Mesenchymal stem cell (in vitro differentiated cells and primary cell): Measurements from ENCODE around the gene ARL6IP4.

ENCODE experiments used
- DNase-seq: peaks from one replicate; pipeline ENCODE4 v3.0.0-alpha.2; 2013
- H2AFZ ChIP-seq: one replicate; pipeline ENCODE4 v1.6.1; 2013; ENCODE audit warnings: low read depth, mild to moderate bottlenecking, control low read depth, inconsistent platforms, low read length, moderate library complexity
- H2AK5ac ChIP-seq: 2 replicates; pipeline ENCODE4 v1.6.1; 2013; ENCODE audit warnings: low read length, moderate library complexity, mild to moderate bottlenecking, inconsistent platforms; ENCODE audit not compliant: severe bottlenecking
- H2BK120ac ChIP-seq: one replicate; pipeline ENCODE4 v1.6.1; 2013; ENCODE audit warnings: low read depth, mild to moderate bottlenecking, inconsistent platforms, low read length, moderate library complexity
- H2BK12ac ChIP-seq, 2 experiments: one replicate each; pipeline ENCODE4 v1.6.1; 2013; ENCODE audit warnings: inconsistent platforms in 2 of 2, low read length in 2 of 2, mild to moderate bottlenecking in 2 of 2, moderate library complexity in 2 of 2, control low read depth in 1 of 2
- H2BK15ac ChIP-seq: one replicate; pipeline ENCODE4 v1.6.1; 2013; ENCODE audit warnings: mild to moderate bottlenecking, low read depth, inconsistent platforms; ENCODE audit not compliant: poor library complexity, severe bottlenecking
- H2BK5ac ChIP-seq: 2 replicates; pipeline ENCODE4 v1.6.1; 2013; ENCODE audit warnings: low read depth, mild to moderate bottlenecking, low read length, control low read depth, inconsistent platforms; ENCODE audit not compliant: poor library complexity, severe bottlenecking
- H3K14ac ChIP-seq, 2 experiments: one replicate each; pipeline ENCODE4 v1.6.1; 2013; ENCODE audit warnings: inconsistent platforms in 2 of 2, low read length in 2 of 2, control low read depth in 1 of 2, mild to moderate bottlenecking in 1 of 2, moderate library complexity in 1 of 2
- H3K18ac ChIP-seq, 2 experiments: one replicate each; pipeline ENCODE4 v1.6.1; 2013; ENCODE audit warnings: inconsistent platforms in 2 of 2, low read length in 2 of 2, control low read depth in 1 of 2, low read depth in 1 of 2, mild to moderate bottlenecking in 1 of 2
- H3K23ac ChIP-seq, 2 experiments: one replicate each; pipeline ENCODE4 v1.6.1; 2013; ENCODE audit warnings: inconsistent platforms in 2 of 2, low read length in 2 of 2, mild to moderate bottlenecking in 2 of 2, moderate library complexity in 2 of 2, control low read depth in 1 of 2
- H3K27ac ChIP-seq: 2 replicates; pipeline ENCODE4 v1.5.1; 2013; ENCODE audit warnings: mild to moderate bottlenecking, moderate library complexity, low read length, control low read depth, inconsistent platforms; ENCODE audit not compliant: poor library complexity, severe bottlenecking
- H3K27me3 ChIP-seq, 2 experiments: 2 replicates each; pipeline versions ENCODE4 v1.6.1 to v1.7.0; 2013; ENCODE audit warnings: low read length in 2 of 2, mild to moderate bottlenecking in 2 of 2, moderate library complexity in 2 of 2, control low read depth in 1 of 2, inconsistent platforms in 1 of 2; ENCODE audit not compliant: control insufficient read depth in 1 of 2, insufficient read depth in 1 of 2
- H3K36me3 ChIP-seq, 2 experiments: 2 replicates each; pipeline versions ENCODE4 v1.6.1 to v1.7.0; 2013; ENCODE audit warnings: low read length in 2 of 2, control low read depth in 1 of 2, inconsistent platforms in 1 of 2, low read depth in 1 of 2, mild to moderate bottlenecking in 1 of 2; ENCODE audit not compliant: insufficient read depth in 2 of 2, control insufficient read depth in 1 of 2
- H3K4ac ChIP-seq, 2 experiments: one replicate each; pipeline ENCODE4 v1.6.1; 2013; ENCODE audit warnings: inconsistent platforms in 2 of 2, low read length in 2 of 2, mild to moderate bottlenecking in 2 of 2, moderate library complexity in 2 of 2, control low read depth in 1 of 2, low read depth in 1 of 2
- H3K4me1 ChIP-seq: 2 replicates; pipeline ENCODE4 v1.6.1; 2013; ENCODE audit warnings: low read depth, low read length, control low read depth; ENCODE audit not compliant: control insufficient read depth, insufficient read depth
- H3K4me2 ChIP-seq: 2 replicates; pipeline ENCODE4 v1.6.1; 2013; ENCODE audit warnings: low read length, mild to moderate bottlenecking, inconsistent platforms; ENCODE audit not compliant: poor library complexity, severe bottlenecking
- H3K4me3 ChIP-seq, 2 experiments: 2 replicates each; pipeline versions ENCODE4 v1.5.1 to v1.7.0; 2013; ENCODE audit warnings: low read length in 2 of 2, mild to moderate bottlenecking in 2 of 2, control low read depth in 1 of 2, low read depth in 1 of 2; ENCODE audit not compliant: insufficient read depth in 1 of 2
- H3K79me1 ChIP-seq: replicated peaks from 2 replicates; pipeline ENCODE4 v1.6.1; 2013; ENCODE audit warnings: mild to moderate bottlenecking, control low read depth, low read length, inconsistent platforms; ENCODE audit not compliant: poor library complexity, severe bottlenecking
- H3K9ac ChIP-seq: 2 replicates; pipeline ENCODE4 v1.7.0; 2013; ENCODE audit warnings: mild to moderate bottlenecking, low read length, moderate library complexity
- H3K9me3 ChIP-seq: 2 replicates; pipeline ENCODE4 v1.7.0; 2013; ENCODE audit warnings: mild to moderate bottlenecking, low read length; ENCODE audit not compliant: control insufficient read depth
- H4K8ac ChIP-seq: one replicate; pipeline ENCODE4 v1.6.1; 2013; ENCODE audit warnings: inconsistent platforms, mild to moderate bottlenecking, low read length, moderate library complexity
- H4K91ac ChIP-seq: one replicate; pipeline ENCODE4 v1.6.1; 2013; ENCODE audit warnings: mild to moderate bottlenecking, low read length, inconsistent platforms
- WGBS: methylation state at CpG from one replicate; pipeline ENCODE4 v1.1.7; 2013; ENCODE audit warnings: mixed read lengths; 5-methylcytosine and 5-hydroxymethylcytosine counted together

ARL6IP4 gene

GRCh38 chr12:122979908-122980182 is 636 bp upstream of the ARL6IP4 start:
- Histone ChIP-seq H4K91ac (peak overlapping the region; percentile 96), H4K8ac (peak overlapping the region; percentile 98), H3K79me1 (peaks cover 40% of the 10 kb centered on the region), H2BK12ac (peak overlapping the region in 1 of 2 experiments; percentile 45), H3K23ac (peak overlapping the region in 1 of 2 experiments; percentile 48), H2AK5ac (peak overlapping the region; percentile 72), H2BK5ac (no peak overlapping the region), H3K4me3 (peak overlapping the region; percentile 84 to 98), H3K4me1 (peaks cover 68% of the 10 kb centered on the region), H2BK120ac (peak overlapping the region; percentile 39), H3K27me3 (no peaks in the 10 kb centered on the region), H2AFZ (peak overlapping the region; percentile 83), H2BK15ac (peak overlapping the region; percentile 96), H3K14ac (peak overlapping the region in 1 of 2 experiments; percentile 97), H3K27ac (no peak overlapping the region), H3K4me2 (peak overlapping the region; percentile 51), H3K9ac (peak overlapping the region; percentile 92), H3K9me3 (no peaks in the 10 kb centered on the region), H3K36me3 (peaks cover 25 to 55% of the 10 kb centered on the region in 2 experiments), H3K4ac (peak overlapping the region; percentile 84 to 98), H3K18ac (peak overlapping the region; percentile 95 to 97)
- WGBS, result 14% methylated on average over 7 of the region's 7 CpGs
- DNase-seq, result no peak

DNA sequence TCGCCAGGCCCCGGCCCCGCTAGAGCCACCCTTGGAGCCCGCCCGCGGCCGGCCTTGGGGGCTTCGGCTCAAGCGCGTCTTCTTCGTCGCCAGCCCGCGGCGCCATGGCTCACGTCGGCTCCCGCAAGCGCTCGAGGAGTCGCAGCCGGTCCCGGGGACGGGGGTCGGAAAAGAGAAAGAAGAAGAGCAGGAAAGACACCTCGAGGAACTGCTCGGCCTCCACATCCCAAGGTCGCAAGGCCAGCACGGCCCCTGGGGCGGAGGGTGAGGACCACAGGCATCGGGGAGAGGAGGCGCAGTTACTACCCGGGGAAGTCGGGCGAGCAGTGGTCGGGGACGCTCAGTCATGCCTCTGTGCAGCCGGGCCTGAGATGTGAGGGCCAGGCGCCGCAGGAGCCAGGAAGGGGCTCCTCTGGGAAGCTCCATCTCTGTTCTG is 573 bp downstream of the ARL6IP4 start:
- Histone ChIP-seq H2AFZ (peak overlapping the region; percentile 44), H3K4me2 (peak overlapping the region; percentile 81), H3K9me3 (no peaks in the 10 kb centered on the region), H2BK120ac (peak overlapping the region; percentile 94), H3K79me1 (peaks cover 40% of the 10 kb centered on the region), H4K91ac (peak overlapping the region; percentile 34), H3K4me3 (peak overlapping the region; percentile 84 to 98), H3K4me1 (peaks cover 66% of the 10 kb centered on the region), H3K18ac (peak overlapping the region; percentile 63 to 88), H2BK15ac (peak overlapping the region; percentile 45), H3K4ac (peak overlapping the region; percentile 17 to 91), H3K9ac (peak overlapping the region; percentile 92), H2AK5ac (no peak overlapping the region), H2BK5ac (no peak overlapping the region), H2BK12ac (peak overlapping the region in 1 of 2 experiments; percentile 68), H3K23ac (no peak overlapping the region), H3K27ac (peak overlapping the region; percentile 65), H3K36me3 (peaks cover 28 to 66% of the 10 kb centered on the region in 2 experiments), H4K8ac (peak overlapping the region; percentile 79), H3K27me3 (no peaks in the 10 kb centered on the region), H3K14ac (peak overlapping the region; percentile 69 to 84)
- DNase-seq, result peak; percentile 64
- 2% methylated on average over 40 of the region's 40 CpGs for WGBS

- DNase-seq, result no peak
- Histone ChIP-seq H2AFZ (no peak overlapping the region), H3K79me1 (peaks cover 33% of the 10 kb centered on the region), H4K8ac (no peak overlapping the region), H3K18ac (peak overlapping the region in 1 of 2 experiments; percentile 88), H2BK5ac (no peak overlapping the region), H3K23ac (peak overlapping the region in 1 of 2 experiments; percentile 81), H3K4ac (no peak overlapping the region), H3K14ac (peak overlapping the region in 1 of 2 experiments; percentile 12), H3K36me3 (peaks cover 29 to 69% of the 10 kb centered on the region in 2 experiments), H3K4me1 (peaks cover 58% of the 10 kb centered on the region), H4K91ac (no peak overlapping the region), H3K4me2 (peak overlapping the region; percentile 81), H3K27me3 (no peaks in the 10 kb centered on the region), H3K27ac (no peak overlapping the region), H2AK5ac (no peak overlapping the region), H3K4me3 (peak overlapping the region; percentile 84 to 98), H2BK120ac (no peak overlapping the region), H2BK12ac (no peak overlapping the region), H2BK15ac (no peak overlapping the region), H3K9me3 (no peaks in the 10 kb centered on the region), H3K9ac (peak overlapping the region; percentile 92)
- 91% methylated on average over 22 of the region's 25 CpGs for WGBS
Observed at GRCh38 chr12:122981587-122982476, 1.4 kb downstream of the ARL6IP4 start.

GRCh38 chr12:122982477-122982815 is 2.0 kb downstream of the ARL6IP4 start:
- Histone ChIP-seq H2AK5ac (no peak overlapping the region), H3K14ac (no peak overlapping the region), H2BK15ac (no peak overlapping the region), H3K4me1 (peaks cover 54% of the 10 kb centered on the region), H3K9me3 (no peaks in the 10 kb centered on the region), H3K36me3 (peaks cover 32 to 69% of the 10 kb centered on the region in 2 experiments), H3K27me3 (no peaks in the 10 kb centered on the region), H3K27ac (no peak overlapping the region), H3K79me1 (peaks cover 27% of the 10 kb centered on the region), H3K4me3 (peak overlapping the region in 1 of 2 experiments; percentile 98), H2BK12ac (peak overlapping the region in 1 of 2 experiments; percentile 24), H3K9ac (peak overlapping the region; percentile 92), H4K91ac (no peak overlapping the region), H4K8ac (peak overlapping the region; percentile 19), H3K4me2 (peak overlapping the region; percentile 81), H2AFZ (no peak overlapping the region), H3K18ac (no peak overlapping the region), H2BK5ac (no peak overlapping the region), H3K4ac (no peak overlapping the region), H3K23ac (no peak overlapping the region), H2BK120ac (no peak overlapping the region)
- WGBS, result 87% methylated on average over 10 of the region's 11 CpGs
- no peak for DNase-seq
